ENCODE measurements around the gene NLRP10.

Gene NLRP10

DNA sequence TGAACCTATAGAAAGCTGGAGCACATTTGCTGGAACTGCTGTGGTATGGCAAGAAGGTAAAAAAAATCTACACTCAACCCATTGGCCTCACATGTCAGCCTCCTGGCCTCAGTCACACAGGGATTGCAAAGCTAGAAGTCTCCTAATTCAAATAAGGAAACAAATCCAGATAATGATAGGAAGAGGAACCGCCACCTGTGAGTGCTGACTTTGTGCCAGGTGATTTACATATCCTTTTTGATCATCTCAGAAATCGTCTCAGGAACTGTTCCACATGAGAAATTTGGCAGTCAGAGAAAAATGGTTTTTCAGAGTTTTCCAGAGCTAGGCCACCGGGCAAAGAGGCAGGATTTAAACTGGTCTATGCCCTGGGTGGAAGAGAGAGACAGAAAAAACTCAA lies 986 bp downstream of the NLRP10 start:
- Mint-ChIP-seq H3K4me1 (ENCODE audit: low read depth) (no peaks in the 10 kb centered on the region), H3K27ac (no peak overlapping the region), H3K36me3 (ENCODE audit: low read depth) (no peaks in the 10 kb centered on the region), H3K9me3 (no peaks in the 10 kb centered on the region), H3K4me3 (no peak overlapping the region), H3K27me3 (ENCODE audit: low read depth) (peaks cover 8% of the 10 kb centered on the region)

DNA sequence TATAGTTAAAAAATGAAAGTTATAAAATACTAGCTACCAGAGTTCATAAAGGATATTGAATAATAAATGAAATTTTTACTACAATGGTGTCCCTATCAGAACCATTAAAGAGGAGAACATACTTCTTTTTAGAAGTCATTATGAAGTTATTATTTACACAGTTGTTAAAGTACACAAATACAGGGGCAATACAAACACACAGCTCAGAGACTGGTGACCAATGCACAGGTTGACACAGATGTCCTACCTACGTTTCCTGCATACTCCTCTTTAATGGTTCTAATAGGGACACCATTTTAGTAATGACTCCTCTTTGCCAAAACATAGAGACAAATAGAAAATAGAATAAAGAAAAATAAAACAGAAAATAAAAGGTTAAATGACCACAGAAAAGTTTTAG lies 10.1 kb downstream of the NLRP10 start:
- H3K4me3 Mint-ChIP-seq, result no peak overlapping the region
- no peaks in the 10 kb centered on the region for H3K4me1 Mint-ChIP-seq (ENCODE audit: low read depth)
- H3K9me3 Mint-ChIP-seq, result no peaks in the 10 kb centered on the region
- no peaks in the 10 kb centered on the region for H3K36me3 Mint-ChIP-seq (ENCODE audit: low read depth)
- no peaks in the 10 kb centered on the region for H3K27me3 Mint-ChIP-seq (ENCODE audit: low read depth)
- no peak overlapping the region for H3K27ac Mint-ChIP-seq

- Mint-ChIP-seq H3K27ac (no peak overlapping the region), H3K27me3 (ENCODE audit: low read depth) (peaks cover 6% of the 10 kb centered on the region), H3K4me1 (ENCODE audit: low read depth) (no peaks in the 10 kb centered on the region), H3K9me3 (no peaks in the 10 kb centered on the region), H3K36me3 (ENCODE audit: low read depth) (no peaks in the 10 kb centered on the region), H3K4me3 (no peak overlapping the region)
Observed at GRCh38 chr11:7949934-7950333, 15.3 kb downstream of the NLRP10 start.

DNA sequence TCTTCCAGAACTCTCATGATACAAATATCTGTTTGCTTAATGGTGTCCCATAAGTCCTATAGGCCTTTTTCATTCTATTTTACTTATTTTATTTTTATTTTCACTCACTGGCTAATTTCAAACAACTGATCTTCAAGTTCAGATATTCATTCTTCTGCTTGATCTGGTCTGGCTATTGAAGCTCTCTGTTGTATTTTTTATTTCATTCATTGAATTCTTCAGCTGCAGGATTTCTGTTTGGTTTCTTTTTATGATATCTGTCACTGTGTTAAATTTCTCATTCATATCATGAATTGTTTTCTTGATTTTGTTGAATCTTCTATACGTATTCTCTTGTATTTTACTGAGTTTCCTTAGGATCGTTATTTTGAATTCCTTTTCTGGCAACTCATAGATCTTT lies 21.1 kb downstream of the NLRP10 start:
- H3K9me3 Mint-ChIP-seq, result peaks cover 17% of the 10 kb centered on the region
- H3K36me3 Mint-ChIP-seq (ENCODE audit: low read depth), result no peaks in the 10 kb centered on the region
- no peaks in the 10 kb centered on the region for H3K4me1 Mint-ChIP-seq (ENCODE audit: low read depth)
- no peak overlapping the region for H3K4me3 Mint-ChIP-seq
- H3K27me3 Mint-ChIP-seq (ENCODE audit: low read depth), result peaks cover 10% of the 10 kb centered on the region
- H3K27ac Mint-ChIP-seq, result no peak overlapping the region

- Mint-ChIP-seq H3K4me1 (ENCODE audit: low read depth) (no peaks in the 10 kb centered on the region), H3K36me3 (ENCODE audit: low read depth) (no peaks in the 10 kb centered on the region), H3K27ac (no peak within 1 kb of the TSS), H3K9me3 (peaks cover 17% of the 10 kb centered on the region), H3K4me3 (no peak within 1 kb of the TSS), H3K27me3 (ENCODE audit: low read depth) (peaks cover 5% of the 10 kb centered on the region)
Observed at GRCh38 chr11:7941608-7942007, 23.6 kb downstream of the NLRP10 start, which contains the start of gene OR10A3. TSS of gene OR10A3 (minus strand) at chr11:7941708. CDS start at chr11:7939520, 2,188 bp downstream.

DNA sequence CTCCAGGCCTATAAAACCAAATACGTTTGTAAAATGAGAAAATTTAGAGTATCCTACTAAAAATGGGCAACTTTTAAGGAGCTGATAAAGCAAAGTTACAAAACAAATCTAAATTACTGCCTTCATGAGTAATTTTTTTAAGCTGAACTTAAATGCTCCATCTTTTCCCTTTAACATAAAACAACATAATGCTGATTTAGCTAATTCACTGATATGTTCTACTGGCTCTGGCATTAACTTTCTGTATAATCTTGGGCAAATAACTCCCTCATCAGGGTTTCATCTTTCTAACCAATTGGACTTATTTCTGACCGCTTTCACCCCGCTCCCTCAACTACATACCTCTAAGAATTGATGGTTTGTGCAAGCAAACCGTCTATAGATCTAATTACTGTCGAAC lies 24.1 kb downstream of the NLRP10 start:
- Mint-ChIP-seq H3K9me3 (peaks cover 17% of the 10 kb centered on the region), H3K4me3 (no peak overlapping the region), H3K36me3 (ENCODE audit: low read depth) (no peaks in the 10 kb centered on the region), H3K27me3 (ENCODE audit: low read depth) (peaks cover 5% of the 10 kb centered on the region), H3K4me1 (ENCODE audit: low read depth) (no peaks in the 10 kb centered on the region), H3K27ac (no peak overlapping the region)

- Mint-ChIP-seq H3K27ac (no peak overlapping the region), H3K4me1 (ENCODE audit: low read depth) (no peaks in the 10 kb centered on the region), H3K36me3 (ENCODE audit: low read depth) (no peaks in the 10 kb centered on the region), H3K4me3 (no peak overlapping the region), H3K9me3 (no peaks in the 10 kb centered on the region), H3K27me3 (ENCODE audit: low read depth) (peaks cover 9% of the 10 kb centered on the region)
Observed at GRCh38 chr11:7936615-7937014, 28.6 kb downstream of the NLRP10 start.

GRCh38 chr11:7931168-7931567 lies 34.1 kb downstream of the NLRP10 start, which contains the start of gene OR10A6:
TSS of gene OR10A6 (minus strand) at chr11:7931268. CDS start at chr11:7928662, 2,606 bp downstream.
- no peaks in the 10 kb centered on the region for H3K36me3 Mint-ChIP-seq (ENCODE audit: low read depth)
- H3K27ac Mint-ChIP-seq, result no peak within 1 kb of the TSS
- H3K27me3 Mint-ChIP-seq (ENCODE audit: low read depth), result peaks cover 4% of the 10 kb centered on the region
- H3K4me1 Mint-ChIP-seq (ENCODE audit: low read depth), result no peaks in the 10 kb centered on the region
- no peak within 1 kb of the TSS for H3K4me3 Mint-ChIP-seq
- no peaks in the 10 kb centered on the region for H3K9me3 Mint-ChIP-seq

GRCh38 chr11:7927635-7928034 lies 37.6 kb downstream of the NLRP10 start:
- Mint-ChIP-seq H3K36me3 (ENCODE audit: low read depth) (no peaks in the 10 kb centered on the region), H3K27ac (no peak overlapping the region), H3K4me3 (no peak overlapping the region), H3K27me3 (ENCODE audit: low read depth) (no peaks in the 10 kb centered on the region), H3K9me3 (no peaks in the 10 kb centered on the region), H3K4me1 (ENCODE audit: low read depth) (no peaks in the 10 kb centered on the region)

DNA sequence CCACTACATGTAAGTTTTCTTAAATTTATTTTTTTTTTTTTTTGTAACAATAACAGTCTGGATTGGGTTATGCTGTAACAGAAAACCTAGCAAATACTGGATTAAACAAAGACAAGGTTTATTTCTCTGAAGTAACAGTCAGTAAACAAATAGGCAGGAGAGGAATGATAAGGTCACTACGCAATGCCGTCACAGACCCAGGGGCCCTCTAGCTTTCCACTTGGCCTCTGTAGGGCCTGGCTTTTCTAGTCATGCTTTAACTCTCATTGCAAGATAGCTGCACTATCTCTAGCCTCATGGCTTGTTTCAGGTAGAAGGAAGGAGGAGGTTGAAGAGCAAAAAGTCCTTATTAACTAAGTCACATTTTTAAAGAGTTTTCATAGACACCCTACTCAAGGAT lies 40.7 kb downstream of the NLRP10 start:
- Mint-ChIP-seq H3K36me3 (ENCODE audit: low read depth) (no peaks in the 10 kb centered on the region), H3K9me3 (no peaks in the 10 kb centered on the region), H3K27me3 (ENCODE audit: low read depth) (no peaks in the 10 kb centered on the region), H3K4me3 (no peak overlapping the region), H3K4me1 (ENCODE audit: low read depth) (no peaks in the 10 kb centered on the region), H3K27ac (no peak overlapping the region)

DNA sequence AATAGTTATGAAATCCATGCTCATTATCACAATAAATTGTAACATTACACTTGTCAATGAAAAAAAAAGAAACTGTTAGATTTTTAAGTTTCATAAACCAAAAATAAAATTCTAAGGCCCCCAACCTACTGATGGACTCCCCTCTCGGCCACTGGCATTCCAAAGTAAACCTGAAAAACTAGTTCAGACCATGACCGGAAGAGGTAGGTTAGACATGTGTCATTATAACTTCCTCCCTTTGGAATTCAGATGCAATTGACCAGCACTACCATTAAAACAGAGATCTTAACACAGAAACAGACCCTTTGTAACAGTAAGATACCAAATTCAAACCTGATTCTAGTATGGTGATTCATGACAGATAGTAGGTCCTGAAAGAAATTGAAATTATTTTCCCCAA lies 47.1 kb downstream of the NLRP10 start:
- no peak overlapping the region for H3K4me3 Mint-ChIP-seq
- no peaks in the 10 kb centered on the region for H3K9me3 Mint-ChIP-seq
- no peak overlapping the region for H3K27ac Mint-ChIP-seq
- no peaks in the 10 kb centered on the region for H3K36me3 Mint-ChIP-seq (ENCODE audit: low read depth)
- H3K4me1 Mint-ChIP-seq (ENCODE audit: low read depth), result no peaks in the 10 kb centered on the region
- H3K27me3 Mint-ChIP-seq (ENCODE audit: low read depth), result no peaks in the 10 kb centered on the region

Measured in T-helper 1 cell treated with Interleukin-12 subunit alpha and Interleukin-12 subunit beta and Interleukin-4 antibody, amounts not matched to agents 30 μg/mL and 1 μg/mL, for 36 hours (primary cell).